IMR-90 (cell line): ENCODE measurements around the gene DPCD. TPM values are rescaled to one million over a fixed set of nuclear protein-coding genes. Genes with fewer than 3 reads are reported as not detected.

ENCODE experiments used
- ATAC-seq: fragments of 200-7000 bp; cut with Tn5 transposase; 2 replicates; pipeline ENCODE4 v1.9.1; 2020; ENCODE audit warnings: low read depth, mild to moderate bottlenecking, moderate library complexity
- BruUV-seq: library from RNA; stranded (reverse); fragments of 400-500 nt; replicated peaks from 2 replicates; lab custom pipeline; 2021; lab: Mats Ljungman, UMichigan
- CTCF ChIA-PET: fragments of 300-600 bp; formaldehyde crosslinking; extraction: SDS; loops from one replicate; lab custom pipeline; 2021; ENCODE audit warnings: antibody characterized with exemption; lab: Yijun Ruan, JAX
- POLR2A ChIA-PET: fragments of 300-600 bp; sonication (Branson Sonifier 250); formaldehyde crosslinking; loops from one replicate; lab custom pipeline; 2022; ENCODE audit warnings: antibody characterized with exemption; ENCODE audit not compliant: unreplicated experiment; lab: Charles Lee
- DNase-seq: peaks from one replicate; pipeline ENCODE4 v3.0.0; 2013
- H2AFZ ChIP-seq: replicated peaks from 2 replicates; pipeline ENCODE3; 2013; ENCODE audit warnings: low read length, mild to moderate bottlenecking; ENCODE audit not compliant: poor library complexity
- H2AK5ac ChIP-seq: 2 replicates; pipeline ENCODE4 v1.6.1; 2013; ENCODE audit warnings: low read depth, low read length, inconsistent platforms
- H2AK9ac ChIP-seq: replicated peaks from 2 replicates; pipeline ENCODE3; 2013; ENCODE audit warnings: mild to moderate bottlenecking, low read depth, low read length, moderate library complexity; ENCODE audit not compliant: poor library complexity
- H2BK120ac ChIP-seq: 2 replicates; pipeline ENCODE4 v1.6.1; 2013; ENCODE audit warnings: low read depth, low read length, inconsistent platforms
- H2BK15ac ChIP-seq: 3 replicates; pipeline ENCODE4 v1.6.1; 2013; ENCODE audit warnings: low read depth, low read length, inconsistent platforms
- H2BK20ac ChIP-seq: 2 replicates; pipeline ENCODE4 v1.6.1; 2013; ENCODE audit warnings: low read depth, mild to moderate bottlenecking, inconsistent platforms, low read length, moderate library complexity
- H2BK5ac ChIP-seq: 2 replicates; pipeline ENCODE4 v1.6.1; 2013; ENCODE audit warnings: mild to moderate bottlenecking, low read depth, low read length, inconsistent platforms; ENCODE audit not compliant: poor library complexity, severe bottlenecking
- H3K14ac ChIP-seq: replicated peaks from 2 replicates; pipeline ENCODE4 v1.6.1; 2013; ENCODE audit warnings: low read depth, low read length, inconsistent platforms
- H3K18ac ChIP-seq: 2 replicates; pipeline ENCODE4 v1.6.1; 2013; ENCODE audit warnings: low read depth, low read length, control low read depth
- H3K23ac ChIP-seq: 2 replicates; pipeline ENCODE4 v1.6.1; 2013; ENCODE audit warnings: low read depth, low read length, inconsistent platforms
- H3K27ac ChIP-seq: 2 replicates; pipeline ENCODE4 v1.5.1; 2013; ENCODE audit warnings: mild to moderate bottlenecking, control low read depth, low read length; ENCODE audit not compliant: insufficient read depth
- H3K27me3 ChIP-seq: 2 replicates; pipeline ENCODE4 v1.6.1; 2013; ENCODE audit warnings: low read length; ENCODE audit not compliant: control insufficient read depth, insufficient read depth
- H3K36me3 ChIP-seq: 2 replicates; pipeline ENCODE4 v1.6.1; 2013; ENCODE audit warnings: low read length, mixed read lengths; ENCODE audit not compliant: control insufficient read depth, insufficient read depth
- H3K4ac ChIP-seq: 2 replicates; pipeline ENCODE4 v1.6.1; 2013; ENCODE audit warnings: low read depth, low read length, inconsistent platforms
- H3K4me1 ChIP-seq: 2 replicates; pipeline ENCODE4 v1.6.1; 2013; ENCODE audit warnings: low read length, mixed read lengths; ENCODE audit not compliant: control insufficient read depth, insufficient read depth
- H3K4me2 ChIP-seq: 2 replicates; pipeline ENCODE4 v1.6.1; 2013; ENCODE audit warnings: low read depth, mild to moderate bottlenecking, control low read depth, low read length, moderate library complexity
- H3K4me3 ChIP-seq: 2 replicates; pipeline ENCODE4 v1.5.1; 2013; ENCODE audit warnings: low read depth, mild to moderate bottlenecking, control low read depth, low read length, moderate library complexity; ENCODE audit not compliant: insufficient read depth
- H3K56ac ChIP-seq: 2 replicates; pipeline ENCODE4 v1.6.1; 2013; ENCODE audit warnings: low read length, inconsistent platforms; ENCODE audit not compliant: insufficient read depth; ENCODE audit errors: extremely low read depth
- H3K79me1 ChIP-seq, 2 experiments: 2 replicates each; pipeline ENCODE4 v1.6.1; 2013; ENCODE audit warnings: low read length in 2 of 2, inconsistent platforms in 1 of 2, low read depth in 1 of 2
- H3K9ac ChIP-seq: 2 replicates; pipeline ENCODE4 v1.6.1; 2013; ENCODE audit warnings: low read depth, low read length, control low read depth
- H3K9me1 ChIP-seq: 2 replicates; pipeline ENCODE4 v1.6.1; 2013; ENCODE audit warnings: low read length, inconsistent platforms; ENCODE audit not compliant: insufficient read depth
- H3K9me3 ChIP-seq: 2 replicates; pipeline ENCODE4 v1.6.1; 2013; ENCODE audit warnings: low read length; ENCODE audit not compliant: control insufficient read depth, insufficient read depth
- H4K20me1 ChIP-seq: 2 replicates; pipeline ENCODE4 v1.6.1; 2013; ENCODE audit warnings: low read length, inconsistent platforms; ENCODE audit not compliant: insufficient read depth
- H4K5ac ChIP-seq: 2 replicates; pipeline ENCODE4 v1.6.1; 2013; ENCODE audit warnings: mild to moderate bottlenecking, low read depth, low read length, control low read depth
- H4K8ac ChIP-seq, 2 experiments: 2 replicates each; pipeline ENCODE4 v1.6.1; 2013; ENCODE audit warnings: low read depth in 2 of 2, low read length in 2 of 2, control low read depth in 1 of 2, inconsistent platforms in 1 of 2
- H4K91ac ChIP-seq: 2 replicates; pipeline ENCODE4 v1.6.1; 2013; ENCODE audit warnings: low read depth, low read length, inconsistent platforms; ENCODE audit not compliant: insufficient read depth
- CEBPB ChIP-seq: IDR thresholded peaks from 2 replicates; pipeline ENCODE4 v1.6.1; 2012; ENCODE audit warnings: low read depth, low read length, improper control_type of control experiment
- CHD1 ChIP-seq: IDR thresholded peaks from 2 replicates; pipeline ENCODE4 v1.6.1; 2012; ENCODE audit warnings: low read depth, low read length, improper control_type of control experiment
- CTCF ChIP-seq: conservative IDR thresholded peaks from 2 replicates; pipeline ENCODE4 v1.5.1; 2012; ENCODE audit warnings: mild to moderate bottlenecking, low read depth, low read length, improper control_type of control experiment
- ELK1 ChIP-seq: fragments of 150-350 bp; IDR thresholded peaks from 2 replicates; pipeline ENCODE4 v1.6.1; 2016; ENCODE audit warnings: low read depth, mild to moderate bottlenecking, low read length, moderate library complexity, borderline replicate concordance
- FOS ChIP-seq: fragments of 150-350 bp; IDR thresholded peaks from 2 replicates; pipeline ENCODE4 v1.6.1; 2016; ENCODE audit warnings: low read depth, low read length
- MAZ ChIP-seq: IDR thresholded peaks from 2 replicates; pipeline ENCODE4 v1.6.1; 2012; ENCODE audit warnings: low read depth, mild to moderate bottlenecking, low read length, improper control_type of control experiment, moderate library complexity, borderline replicate concordance
- RAD21 ChIP-seq: IDR thresholded peaks from 2 replicates; pipeline ENCODE4 v1.6.1; 2012; ENCODE audit warnings: low read length, improper control_type of control experiment
- RCOR1 ChIP-seq: IDR thresholded peaks from 2 replicates; pipeline ENCODE4 v1.6.1; 2012; ENCODE audit warnings: mild to moderate bottlenecking, low read length, improper control_type of control experiment; ENCODE audit not compliant: insufficient replicate concordance
- SMC3 ChIP-seq: fragments of 150-350 bp; IDR thresholded peaks from 2 replicates; pipeline ENCODE4 v1.6.1; 2016; ENCODE audit warnings: low read depth, mild to moderate bottlenecking, antibody characterized with exemption, low read length, moderate library complexity
- WGBS, 2 experiments: methylation state at CpG; one replicate each; pipeline versions ENCODE4 v1.1.5 to v1.1.7; 2013; ENCODE audit warnings: missing lambda C conversion rate in 2 of 2; ENCODE audit not compliant: insufficient read length in 1 of 2; ENCODE audit errors: extremely low coverage in 2 of 2; 5-methylcytosine and 5-hydroxymethylcytosine counted together
- dilution Hi-C: fragments of 300-500 bp; cut with HindIII; formaldehyde crosslinking; loops from one replicate; pipeline ENCODE4 v1.14.3; 2018; ENCODE audit warnings: low sequenced_read_pairs; ENCODE audit not compliant: unreplicated experiment
- in situ Hi-C: fragments of 300-500 bp; cut with MboI; formaldehyde crosslinking; loops from 3 replicates; pipeline ENCODE4 v1.14.3; 2019; ENCODE audit warnings: low sequenced_read_pairs, inconsistent platforms, mixed read lengths
- intact Hi-C: fragments of 100-400 bp; cut with micrococcal nuclease; formaldehyde crosslinking; loops from 2 replicates; pipeline ENCODE4 v1.10.0; 2022
- polyA plus RNA-seq, 3 experiments: library from polyadenylated mRNA; depleted of rRNA; stranded (reverse); fragments of >200 nt; gene quantifications; 2 replicates each; pipeline ENCODE4 v1.2.3, GENCODE V29; 2012; ENCODE audit warnings: low replicate concordance in 1 of 3
- total RNA-seq: library from RNA; depleted of rRNA; stranded (reverse); fragments of >200 nt; gene quantifications from 2 replicates; pipeline ENCODE4 v1.2.3, GENCODE V29; 2012
- TF ChIP-seq, protein P1 (sequence below): fragments of 150-350 bp; IDR thresholded peaks from 2 replicates; pipeline ENCODE4 v1.6.1; 2017; ENCODE audit warnings: mild to moderate bottlenecking, antibody characterized with exemption, low read length, low read depth

The DPCD gene
- total and polyA plus RNA-seq, 2 of the 4 experiments (the other 2 are of a cell fraction) = 59.1 to 73.7 TPM

DNA sequence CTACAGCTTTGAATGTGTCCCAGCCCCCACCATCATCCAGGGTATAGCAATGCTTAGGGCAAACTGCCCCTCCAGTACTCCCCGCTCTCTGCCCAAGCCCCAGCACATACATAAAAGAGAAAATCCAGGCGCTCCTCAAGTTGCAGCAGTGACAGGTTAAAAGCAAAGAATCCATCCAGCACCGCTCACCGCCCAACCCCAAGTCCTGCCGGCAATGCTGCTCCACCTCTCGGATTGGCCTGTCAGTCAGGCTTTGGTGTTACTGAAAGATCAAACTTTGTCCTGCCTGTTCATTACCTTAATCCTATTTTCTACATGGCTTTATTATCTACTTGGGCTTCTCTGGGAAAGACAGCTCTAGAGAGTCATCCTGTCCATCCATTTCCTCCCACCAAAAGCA, 31.9 kb downstream of the DPCD start:
- WGBS, 2 experiments = 85% methylated on average over 4 of the region's 6 CpGs; no CpG with 5 or more reads in 1 of the 2 experiments
- H4K20me1 ChIP-seq = no peaks in the 10 kb centered on the region
- ChIA-PET CTCF (no interaction called here), POLR2A (no interaction called here)
- no peak overlapping the region for H2AK9ac ChIP-seq
- H2BK120ac ChIP-seq = no peak overlapping the region
- no peak overlapping the region for H3K9ac ChIP-seq
- TF ChIP-seq RCOR1 = no peak
- TF ChIP-seq SMC3 = no peak
- no peak for TF ChIP-seq FOS
- no peak for TF ChIP-seq RAD21
- TF ChIP-seq, protein P1, sequence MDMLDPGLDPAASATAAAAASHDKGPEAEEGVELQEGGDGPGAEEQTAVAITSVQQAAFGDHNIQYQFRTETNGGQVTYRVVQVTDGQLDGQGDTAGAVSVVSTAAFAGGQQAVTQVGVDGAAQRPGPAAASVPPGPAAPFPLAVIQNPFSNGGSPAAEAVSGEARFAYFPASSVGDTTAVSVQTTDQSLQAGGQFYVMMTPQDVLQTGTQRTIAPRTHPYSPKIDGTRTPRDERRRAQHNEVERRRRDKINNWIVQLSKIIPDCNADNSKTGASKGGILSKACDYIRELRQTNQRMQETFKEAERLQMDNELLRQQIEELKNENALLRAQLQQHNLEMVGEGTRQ = no peak
- TF ChIP-seq CEBPB = no peak
- no peak for TF ChIP-seq CTCF
- no peak for TF ChIP-seq MAZ
- no peak for TF ChIP-seq CHD1
- no peak for TF ChIP-seq ELK1
- no peak overlapping the region for H4K8ac ChIP-seq
- no peak for ATAC-seq
- H2BK15ac ChIP-seq = no peak overlapping the region
- no peak overlapping the region for H2BK5ac ChIP-seq
- in situ Hi-C loops (no loop called here), dilution Hi-C loops (no loop called here), intact Hi-C loops (no loop called here)
- BruUV-seq = no TSS peak
- H3K4me3 ChIP-seq = no peak overlapping the region
- H3K36me3 ChIP-seq = peaks cover 12% of the 10 kb centered on the region
- H3K23ac ChIP-seq = no peak overlapping the region
- H4K91ac ChIP-seq = no peak overlapping the region
- no peak overlapping the region for H3K18ac ChIP-seq
- peaks cover 2% of the 10 kb centered on the region; the same call in 1 of the 2 replicates for H3K9me1 ChIP-seq
- no peaks in the 10 kb centered on the region for H3K9me3 ChIP-seq
- no peak overlapping the region for H3K14ac ChIP-seq
- no peak overlapping the region for H3K4ac ChIP-seq
- DNase-seq = no peak
- H2AK5ac ChIP-seq = no peak overlapping the region
- no peak overlapping the region for H3K4me2 ChIP-seq
- no peak overlapping the region for H3K27ac ChIP-seq
- H3K56ac ChIP-seq = no peak overlapping the region
- H3K4me1 ChIP-seq = no peaks in the 10 kb centered on the region
- H2AFZ ChIP-seq = no peak overlapping the region
- no peak overlapping the region for H2BK20ac ChIP-seq
- no peaks in the 10 kb centered on the region for H3K79me1 ChIP-seq
- H3K27me3 ChIP-seq = no peaks in the 10 kb centered on the region
- H4K5ac ChIP-seq = no peak overlapping the region
